Common myeloid progenitor, CD34-positive (primary cell): Measurements from ENCODE around the gene FGFRL1.

Experiments used
- CTCF ChIA-PET: fragments of 350-600 bp; sonication (Branson Sonifier 250); formaldehyde crosslinking; loops from one replicate; lab custom pipeline; 2021; ENCODE audit warnings: antibody characterized with exemption; lab: Charles Lee
- POLR2A ChIA-PET: fragments of 350-600 bp; sonication (Branson Sonifier 250); formaldehyde crosslinking; loops from one replicate; lab custom pipeline; 2021; ENCODE audit warnings: antibody characterized with exemption; lab: Charles Lee
- DNase-seq, 3 donors: peaks; one replicate each; pipeline versions ENCODE4 v3.0.0 to v3.0.0-alpha.2; 2013
- H3K27ac ChIP-seq, 2 experiments: 1 replicate in 1 of 2; 2 replicates in 1 of 2; pipeline ENCODE4 v1.7.0; 2013; ENCODE audit warnings: inconsistent platforms in 2 of 2, low read length in 2 of 2, mild to moderate bottlenecking in 2 of 2, low read depth in 1 of 2, moderate library complexity in 1 of 2; ENCODE audit not compliant: severe bottlenecking in 2 of 2, insufficient read depth in 1 of 2, poor library complexity in 1 of 2
- H3K27me3 ChIP-seq, 5 experiments: replicated peaks in 2 of 5; 1 replicate in 3 of 5; 2 replicates in 2 of 5; pipeline versions ENCODE4 v1.6.1 to v1.7.0; 2013; ENCODE audit warnings: low read length in 4 of 5, mild to moderate bottlenecking in 2 of 5, moderate library complexity in 2 of 5, inconsistent platforms in 1 of 5; ENCODE audit not compliant: insufficient read depth in 5 of 5, control insufficient read depth in 4 of 5
- H3K36me3 ChIP-seq, 4 experiments: 1 replicate in 2 of 4; 2 replicates in 2 of 4; pipeline versions ENCODE4 v1.6.1 to v1.7.0; 2013; ENCODE audit warnings: low read length in 3 of 4, control low read depth in 1 of 4, mild to moderate bottlenecking in 1 of 4; ENCODE audit not compliant: control insufficient read depth in 4 of 4, insufficient read depth in 4 of 4
- H3K4me1 ChIP-seq, 4 experiments: 1 replicate in 3 of 4; 2 replicates in 1 of 4; pipeline versions ENCODE4 v1.6.1 to v1.7.1; 2013; ENCODE audit warnings: low read length in 3 of 4, mild to moderate bottlenecking in 3 of 4, control low read depth in 1 of 4, inconsistent platforms in 1 of 4, moderate library complexity in 1 of 4; ENCODE audit not compliant: control insufficient read depth in 4 of 4, insufficient read depth in 4 of 4; ENCODE audit errors: control extremely low read depth in 1 of 4
- H3K4me3 ChIP-seq, 7 experiments: 1 replicate in 4 of 7; 2 replicates in 3 of 7; pipeline versions ENCODE4 v1.5.1 to v1.7.0; 2013; ENCODE audit warnings: mild to moderate bottlenecking in 7 of 7, low read length in 6 of 7, moderate library complexity in 6 of 7, inconsistent platforms in 2 of 7, low read depth in 2 of 7, control low read depth in 1 of 7; ENCODE audit not compliant: insufficient read depth in 4 of 7, control insufficient read depth in 1 of 7; ENCODE audit errors: extremely low read depth in 1 of 7
- H3K9me3 ChIP-seq, 5 experiments: 1 replicate in 4 of 5; 2 replicates in 1 of 5; pipeline versions ENCODE4 v1.6.1 to v1.7.1; 2013; ENCODE audit warnings: low read length in 4 of 5, mild to moderate bottlenecking in 2 of 5, inconsistent platforms in 1 of 5, low read depth in 1 of 5, moderate library complexity in 1 of 5; ENCODE audit not compliant: control insufficient read depth in 4 of 5, insufficient read depth in 2 of 5; ENCODE audit errors: control extremely low read depth in 1 of 5
- WGBS: methylation state at CpG from one replicate; pipeline ENCODE4 v1.1.5; 2013; ENCODE audit not compliant: insufficient coverage; 5-methylcytosine and 5-hydroxymethylcytosine counted together

The FGFRL1 gene

DNA sequence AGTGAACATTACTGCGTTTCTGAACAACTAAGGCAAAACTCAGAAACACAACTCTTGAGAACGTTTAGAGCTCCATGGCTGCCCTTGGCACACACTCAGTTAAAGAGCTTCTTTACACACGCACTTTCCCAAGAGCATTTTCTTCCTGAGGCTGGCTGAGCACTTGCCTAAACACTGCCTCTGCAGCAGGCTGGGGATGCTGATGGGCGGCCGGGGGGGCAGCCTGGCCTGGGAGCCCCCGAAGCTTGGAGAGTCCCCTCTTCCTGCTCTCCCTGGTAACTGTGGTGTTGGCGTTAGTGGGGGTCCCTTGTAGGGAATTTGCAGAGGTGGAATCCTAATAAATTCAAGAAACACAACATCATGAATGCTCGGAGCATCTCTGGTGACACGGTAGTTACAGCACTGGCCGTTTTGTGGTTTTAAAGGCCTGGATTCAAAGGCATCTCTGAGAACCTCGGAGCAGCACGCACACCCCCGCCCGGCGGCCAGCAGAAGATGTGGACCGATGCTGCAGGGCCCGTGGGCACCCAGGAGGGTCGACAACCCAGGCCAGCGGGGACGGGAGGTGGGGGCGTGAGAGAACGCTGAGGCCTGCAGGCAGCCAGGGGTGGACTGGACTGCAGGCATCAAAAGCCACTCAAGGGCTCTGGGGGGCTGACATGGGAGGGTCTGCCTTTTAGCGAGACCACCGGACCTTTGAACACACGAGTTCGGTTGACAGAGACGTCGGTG, 45.4 kb downstream of the FGFRL1 start:
- Histone ChIP-seq H3K4me1 (peaks cover 0 to 13% (median 12%) of the 10 kb centered on the region in 4 experiments), H3K4me3 (no peak overlapping the region), H3K9me3 (no peaks in the 10 kb centered on the region), H3K36me3 (no peaks in the 10 kb centered on the region), H3K27me3 (peaks cover 0 to 12% (median 6%) of the 10 kb centered on the region in 5 experiments), H3K27ac (no peak overlapping the region)
- ChIA-PET POLR2A (no interaction called here), CTCF (no interaction called here)
- DNase-seq = no peak
- 93% methylated on average over 27 of the region's 28 CpGs for WGBS

GRCh38 chr4:1057403-1057745, 45.9 kb downstream of the FGFRL1 start:
- ChIA-PET CTCF (no interaction called here), POLR2A (no interaction called here)
- H3K4me1 ChIP-seq = peaks cover 0 to 13% (median 12%) of the 10 kb centered on the region in 4 experiments
- peaks cover 0 to 14% (median 6%) of the 10 kb centered on the region in 5 experiments for H3K27me3 ChIP-seq
- H3K9me3 ChIP-seq = no peaks in the 10 kb centered on the region
- no peak overlapping the region for H3K27ac ChIP-seq
- WGBS = 93% methylated on average over 6 of the region's 7 CpGs
- H3K36me3 ChIP-seq = no peaks in the 10 kb centered on the region
- no peak for DNase-seq
- H3K4me3 ChIP-seq = no peak overlapping the region

GRCh38 chr4:1058198-1058996, 47.0 kb downstream of the FGFRL1 start:
- POLR2A ChIA-PET = no interaction called here
- Histone ChIP-seq H3K27me3 (peaks cover 0 to 16% (median 6%) of the 10 kb centered on the region in 5 experiments), H3K4me1 (peaks cover 0 to 13% (median 12%) of the 10 kb centered on the region in 4 experiments), H3K36me3 (no peaks in the 10 kb centered on the region), H3K27ac (no peak overlapping the region), H3K4me3 (no peak overlapping the region), H3K9me3 (no peaks in the 10 kb centered on the region)
- CTCF ChIA-PET = interaction anchor here (1.2 kb wide), 1 partner anchor 15 kb away, joined by 3 read pairs; no protein-coding TSS in a partner anchor
- no peak for DNase-seq
- WGBS = 93% methylated on average over 32 of the region's 35 CpGs

GRCh38 chr4:1058997-1059665, 47.7 kb downstream of the FGFRL1 start:
- no peak overlapping the region for H3K4me3 ChIP-seq
- WGBS = 97% methylated on average over 7 of the region's 16 CpGs
- no peaks in the 10 kb centered on the region for H3K36me3 ChIP-seq
- POLR2A ChIA-PET = no interaction called here
- DNase-seq = no peak
- no peak overlapping the region for H3K27ac ChIP-seq
- CTCF ChIA-PET = no interaction called here
- peaks cover 0 to 13% (median 12%) of the 10 kb centered on the region in 4 experiments for H3K4me1 ChIP-seq
- H3K27me3 ChIP-seq = peaks cover 0 to 20% (median 6%) of the 10 kb centered on the region in 5 experiments
- H3K9me3 ChIP-seq = no peaks in the 10 kb centered on the region

DNA sequence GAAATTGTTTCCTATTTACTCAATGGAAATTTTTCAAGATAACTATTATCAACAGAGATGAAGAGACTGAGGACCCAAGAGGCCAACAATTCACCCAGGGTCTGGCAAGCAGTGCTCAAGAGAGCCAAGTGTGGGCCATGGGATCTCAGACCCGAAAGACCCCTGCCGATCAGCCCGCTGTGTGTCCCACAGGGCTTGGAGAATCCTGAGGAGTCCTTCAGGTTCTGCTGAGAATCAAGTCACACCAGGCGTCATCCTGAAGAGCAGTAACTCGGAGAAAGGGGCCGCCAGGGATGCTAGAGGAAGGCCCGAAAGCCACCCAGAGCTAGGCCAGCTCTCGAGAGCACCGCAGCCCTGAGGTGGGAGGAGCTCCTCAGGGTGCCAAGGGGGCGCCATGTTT, 48.7 kb downstream of the FGFRL1 start:
- POLR2A ChIA-PET = no interaction called here
- Histone ChIP-seq H3K4me1 (peaks cover 0 to 13% (median 12%) of the 10 kb centered on the region in 4 experiments), H3K36me3 (no peaks in the 10 kb centered on the region), H3K4me3 (no peak overlapping the region), H3K9me3 (no peaks in the 10 kb centered on the region), H3K27me3 (peaks cover 0 to 30% (median 8%) of the 10 kb centered on the region in 5 experiments), H3K27ac (no peak overlapping the region)
- DNase-seq = no peak
- 83% methylated on average over 10 of the region's 10 CpGs for WGBS
- CTCF ChIA-PET = no interaction called here

GRCh38 chr4:1060621-1061020, 49.2 kb downstream of the FGFRL1 start:
- CTCF ChIA-PET = no interaction called here
- no peaks in the 10 kb centered on the region for H3K36me3 ChIP-seq
- H3K4me3 ChIP-seq = no peak overlapping the region
- no peak for DNase-seq
- H3K27me3 ChIP-seq = peaks cover 2 to 33% (median 8%) of the 10 kb centered on the region in 5 experiments
- H3K27ac ChIP-seq = no peak overlapping the region
- peaks cover 0 to 9% (median 7%) of the 10 kb centered on the region in 4 experiments for H3K4me1 ChIP-seq
- no peaks in the 10 kb centered on the region for H3K9me3 ChIP-seq
- POLR2A ChIA-PET = no interaction called here
- WGBS = 94% methylated on average over 6 of the region's 9 CpGs
